Suprapubic skin (tissue), 3 donors: ENCODE measurements around the gene IFIH1.
A peak's percentile ranks its signal among the peaks of the same experiment; 100 is the strongest.

Source experiments
- EP300 ChIP-seq: sonication (generic); formaldehyde crosslinking; IDR thresholded peaks from one replicate; pipeline ENCODE4 v1.6.1; 2017; ENCODE audit warnings: antibody characterized with exemption
- POLR2A ChIP-seq, 2 donors: fragments of 450-650 bp; IDR thresholded peaks; one replicate each; pipeline ENCODE4 v1.6.1; 2017; ENCODE audit warnings: antibody characterized with exemption in 2 of 2, mild to moderate bottlenecking in 2 of 2, moderate library complexity in 2 of 2
- TF ChIP-seq, protein P1 (sequence below), 2 donors: fragments of 200-600 bp in 1 of 2; fragments of 450-650 bp in 1 of 2; sonication (generic) in 1 of 2; IDR thresholded peaks; one replicate each; pipeline ENCODE4 v1.5.1; 2016 to 2019; ENCODE audit warnings: antibody characterized with exemption in 2 of 2, mild to moderate bottlenecking in 1 of 2, moderate library complexity in 1 of 2

DNA sequence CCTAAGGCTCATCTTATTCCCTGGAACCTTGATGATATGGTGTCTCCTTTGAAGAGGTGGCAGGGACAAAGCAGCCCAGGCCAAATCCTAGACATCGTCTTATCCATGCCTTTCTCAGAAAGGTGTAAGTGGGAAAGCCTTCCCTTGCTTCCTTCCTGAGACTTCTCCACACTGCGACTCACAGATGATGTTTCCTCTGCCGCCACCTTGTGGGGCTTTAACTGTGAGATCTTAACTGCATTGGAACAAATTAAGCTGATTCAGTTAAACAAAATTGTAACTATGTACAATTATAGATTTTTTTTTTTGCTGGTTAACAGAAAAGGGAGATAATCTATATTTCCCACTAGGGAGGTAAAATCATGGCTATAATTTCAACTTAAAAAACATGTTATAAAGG lies 15.5 kb upstream of the IFIH1 start:
- no peak for TF ChIP-seq EP300
- TF ChIP-seq POLR2A (IDR thresholded peaks at IDR 0.05), result no peak
- TF ChIP-seq, protein P1, sequence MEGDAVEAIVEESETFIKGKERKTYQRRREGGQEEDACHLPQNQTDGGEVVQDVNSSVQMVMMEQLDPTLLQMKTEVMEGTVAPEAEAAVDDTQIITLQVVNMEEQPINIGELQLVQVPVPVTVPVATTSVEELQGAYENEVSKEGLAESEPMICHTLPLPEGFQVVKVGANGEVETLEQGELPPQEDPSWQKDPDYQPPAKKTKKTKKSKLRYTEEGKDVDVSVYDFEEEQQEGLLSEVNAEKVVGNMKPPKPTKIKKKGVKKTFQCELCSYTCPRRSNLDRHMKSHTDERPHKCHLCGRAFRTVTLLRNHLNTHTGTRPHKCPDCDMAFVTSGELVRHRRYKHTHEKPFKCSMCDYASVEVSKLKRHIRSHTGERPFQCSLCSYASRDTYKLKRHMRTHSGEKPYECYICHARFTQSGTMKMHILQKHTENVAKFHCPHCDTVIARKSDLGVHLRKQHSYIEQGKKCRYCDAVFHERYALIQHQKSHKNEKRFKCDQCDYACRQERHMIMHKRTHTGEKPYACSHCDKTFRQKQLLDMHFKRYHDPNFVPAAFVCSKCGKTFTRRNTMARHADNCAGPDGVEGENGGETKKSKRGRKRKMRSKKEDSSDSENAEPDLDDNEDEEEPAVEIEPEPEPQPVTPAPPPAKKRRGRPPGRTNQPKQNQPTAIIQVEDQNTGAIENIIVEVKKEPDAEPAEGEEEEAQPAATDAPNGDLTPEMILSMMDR (IDR thresholded peaks at IDR 0.05), result peak in 1 of 2 donors; percentile 25
